OCI-M2 (cell line): ENCODE results near the gene NUDT4.
"Not testable (repeated sequence)": the region's sequence is repeated elsewhere in the genome, so short reads cannot be mapped to it uniquely, and the experiment has no call there.

Experiments used
- DNase-seq: peaks from one replicate; lab custom pipeline; 2025; ENCODE audit not compliant: unreplicated experiment; lab: John Stamatoyannopoulos, UW

NUDT4 gene

DNA sequence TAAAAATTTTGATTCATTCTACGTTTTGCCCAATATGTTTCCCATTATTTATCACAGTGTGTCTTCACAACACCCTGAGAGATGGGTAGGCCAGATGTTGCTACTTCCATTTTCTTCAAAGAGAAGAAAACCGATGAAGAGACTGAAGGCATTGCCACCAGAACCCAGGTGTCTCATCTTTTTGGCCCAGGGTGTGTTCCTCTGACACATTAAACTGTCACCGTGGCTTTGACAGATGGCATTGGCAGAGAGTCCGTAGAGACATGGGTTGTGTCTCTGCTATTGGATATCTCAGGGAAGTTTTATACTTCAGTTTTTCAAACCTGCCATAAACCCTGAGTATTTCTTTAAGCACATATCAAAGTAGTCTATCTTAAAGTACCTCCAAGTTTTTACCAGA is 11.3 kb upstream of the NUDT4 start:
- no peak for DNase-seq

- DNase-seq, result no peak
Measured at GRCh38 chr12:93368766-93369165, 9.0 kb upstream of the NUDT4 start.

DNA sequence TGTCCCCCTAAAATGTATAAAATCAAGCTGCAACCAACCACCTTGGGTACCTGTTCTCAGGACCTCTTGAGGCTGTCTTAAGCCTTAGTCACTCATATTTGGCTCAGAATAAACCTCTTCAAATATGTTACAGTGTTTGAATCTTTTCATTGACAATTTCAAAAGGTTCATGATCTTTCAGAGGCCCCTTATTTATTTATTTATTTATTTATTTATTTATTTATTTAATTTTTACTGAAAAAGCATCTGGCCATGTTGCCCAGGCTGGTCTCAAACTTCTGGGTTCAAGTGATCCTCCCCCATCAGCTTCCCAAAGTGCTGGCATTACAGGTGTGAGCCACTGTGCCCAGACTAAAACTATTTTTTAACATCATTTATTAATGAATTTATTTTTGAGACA is 8.2 kb upstream of the NUDT4 start:
- no peak for DNase-seq

DNA sequence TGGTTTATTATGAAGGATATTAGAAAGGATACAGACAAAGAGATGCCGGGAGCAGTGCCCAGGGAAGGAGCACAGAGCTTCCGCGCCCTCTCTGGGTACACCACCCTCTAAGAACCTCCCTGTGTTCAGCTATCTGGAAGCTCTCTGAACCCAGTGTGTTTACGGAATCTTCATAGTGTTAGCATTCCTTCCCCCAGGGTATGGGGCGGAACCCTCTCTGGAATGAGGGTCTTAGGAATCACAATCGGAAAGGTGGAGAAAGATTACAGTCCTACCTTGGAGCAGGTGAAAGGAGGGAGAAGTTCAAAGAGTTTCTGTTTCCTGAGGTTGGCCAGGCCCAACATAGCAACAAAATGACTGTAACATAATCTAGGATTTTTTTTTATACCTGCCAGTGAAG is 6.8 kb upstream of the NUDT4 start:
- no peak for DNase-seq

GRCh38 chr12:93373961-93374656 is 3.6 kb upstream of the NUDT4 start:
- DNase-seq, result no peak

DNA sequence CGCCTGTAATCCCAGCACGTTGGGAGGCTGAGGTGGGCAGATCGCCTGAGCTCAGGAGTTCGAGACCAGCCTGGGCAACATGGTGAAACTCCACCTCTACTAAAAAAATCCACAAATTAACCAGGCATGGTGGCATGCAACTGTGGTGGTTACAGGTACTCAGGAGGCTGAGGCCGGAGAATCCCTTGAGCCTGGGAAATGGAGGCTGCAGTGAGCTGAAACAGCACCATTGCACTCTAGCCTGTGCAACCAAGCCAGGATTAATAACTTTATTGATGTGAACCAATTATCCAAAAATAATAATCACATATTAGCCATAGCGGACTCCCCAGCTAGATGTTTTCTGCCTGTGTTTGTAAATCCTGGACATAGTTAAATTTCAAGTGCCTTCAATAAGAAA is 1.8 kb upstream of the NUDT4 start:
- DNase-seq, result no peak

DNA sequence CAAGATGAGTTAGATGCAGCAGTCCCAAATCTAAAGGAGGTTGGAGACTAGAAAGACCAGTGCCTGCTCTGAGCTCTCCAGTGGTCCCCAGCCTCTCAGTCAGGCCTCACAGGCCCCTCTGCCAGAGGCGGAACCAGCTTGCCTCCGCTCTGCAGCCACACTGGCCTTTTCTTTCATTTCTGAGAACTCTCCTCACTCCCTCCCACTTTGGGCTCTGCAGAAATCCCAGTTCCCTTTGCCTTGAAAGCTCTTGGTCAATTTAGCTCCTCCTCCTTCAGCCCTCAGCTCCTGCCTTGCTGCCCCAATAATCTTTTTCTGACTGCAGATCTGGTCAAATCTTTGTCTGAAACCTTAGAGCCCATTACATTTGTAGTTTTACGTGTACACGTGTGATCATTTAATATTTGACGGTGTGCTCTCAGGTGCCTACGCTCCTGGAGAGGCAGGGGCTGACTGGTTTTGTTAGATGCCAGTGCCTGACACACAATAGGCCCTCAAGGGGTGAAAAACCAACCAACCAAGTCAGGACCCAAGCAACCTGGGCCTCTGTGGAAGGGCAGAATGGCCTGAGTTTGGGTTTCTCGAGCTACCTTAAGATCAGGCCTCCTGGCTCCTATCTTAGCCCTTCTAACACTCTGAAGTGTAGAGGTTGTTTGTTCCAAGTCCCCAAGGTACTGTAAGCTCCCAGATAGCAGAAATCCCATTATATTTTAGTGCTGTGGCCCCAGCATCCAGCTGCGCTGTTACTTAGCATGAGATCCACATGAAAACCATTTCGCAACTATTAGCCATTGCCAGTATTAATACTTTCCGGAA is 1.1 kb upstream of the NUDT4 start:
- no peak for DNase-seq

DNA sequence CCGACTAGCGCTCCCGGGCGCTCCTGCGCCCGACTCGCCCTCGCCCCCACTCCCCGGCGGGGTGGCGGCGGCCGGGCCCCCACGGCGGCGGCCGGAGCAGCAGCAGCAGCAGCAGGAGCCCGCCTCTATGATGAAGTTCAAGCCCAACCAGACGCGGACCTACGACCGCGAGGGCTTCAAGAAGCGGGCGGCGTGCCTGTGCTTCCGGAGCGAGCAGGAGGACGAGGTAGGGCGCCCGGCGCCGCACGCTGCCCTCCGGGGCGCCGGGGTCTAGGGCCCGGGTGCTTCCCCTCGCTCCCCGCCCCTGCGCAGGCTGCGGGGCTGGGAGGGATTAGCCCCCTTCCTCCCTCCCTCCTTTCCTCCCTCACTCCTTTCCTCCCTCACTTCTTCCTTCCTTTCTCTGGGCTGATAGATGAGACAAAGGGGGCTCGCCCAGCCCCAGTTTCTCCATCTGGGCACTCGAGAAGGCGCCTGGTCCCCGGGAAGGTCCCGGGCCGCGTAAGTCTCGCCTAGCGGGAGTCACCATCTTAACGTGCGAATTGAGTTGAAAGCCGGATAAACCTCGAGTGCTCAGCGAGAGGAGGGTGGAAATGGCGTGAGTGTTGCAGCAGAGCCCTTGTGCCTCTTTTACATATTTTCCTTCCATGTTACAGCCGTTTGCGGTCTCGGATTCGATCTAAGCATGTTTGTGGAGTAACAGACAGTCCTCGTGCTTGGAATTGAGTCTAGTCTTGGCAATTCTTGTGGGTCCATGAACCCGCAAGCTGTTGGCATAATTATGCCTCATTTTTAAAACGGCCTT is 672 bp downstream of the NUDT4 start:
- DNase-seq, result not testable (repeated sequence)

GRCh38 chr12:93378998-93379325 is 1.2 kb downstream of the NUDT4 start:
- DNase-seq, result no peak

- no peak for DNase-seq
Measured at GRCh38 chr12:93379326-93379980, 1.7 kb downstream of the NUDT4 start.

DNA sequence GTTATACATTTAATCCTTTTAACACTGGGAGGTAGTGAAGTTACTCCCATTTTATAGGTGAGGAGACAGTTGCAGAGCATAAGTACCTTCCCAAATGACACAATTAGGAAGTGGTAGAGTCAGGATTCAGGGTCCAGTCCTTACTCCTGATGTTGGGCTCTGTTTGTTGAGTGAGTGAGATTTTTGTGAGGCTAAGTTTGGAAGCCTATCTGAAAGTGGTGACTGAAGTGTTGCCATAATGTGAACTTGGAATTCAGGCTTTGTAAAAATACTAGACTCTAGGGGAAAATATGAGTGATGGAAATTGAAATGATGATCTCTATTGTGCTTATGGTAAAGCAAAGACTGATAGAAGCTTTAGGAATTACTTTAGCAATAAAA is 2.2 kb downstream of the NUDT4 start:
- no peak for DNase-seq

GRCh38 chr12:93380480-93381121 is 2.9 kb downstream of the NUDT4 start:
- no peak for DNase-seq

GRCh38 chr12:93381161-93381975 is 3.6 kb downstream of the NUDT4 start:
- DNase-seq, result no peak

DNA sequence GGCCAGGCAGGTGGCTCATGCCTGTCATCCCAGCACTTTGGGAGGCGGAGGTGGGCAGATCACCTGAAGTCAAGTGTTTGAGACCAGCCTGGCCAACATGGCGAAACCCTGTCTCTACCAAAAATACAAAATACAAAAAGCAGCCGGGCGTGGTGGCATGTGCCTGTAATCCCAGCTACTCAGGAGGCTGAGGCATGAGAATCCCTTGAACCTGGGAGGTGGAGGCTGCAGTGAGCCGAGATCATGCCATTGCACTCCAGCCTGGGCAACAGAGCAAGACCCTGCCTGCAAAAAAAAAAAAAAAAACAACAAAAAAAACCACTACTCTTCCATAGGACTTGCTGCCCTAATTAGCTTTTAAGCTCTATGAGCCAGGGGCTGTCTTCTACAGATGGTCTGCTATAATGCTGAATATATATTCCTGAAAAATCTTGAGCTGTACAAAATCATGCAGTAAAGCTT is 4.3 kb downstream of the NUDT4 start:
- DNase-seq, result not testable (repeated sequence)

- DNase-seq, result no peak
Measured at GRCh38 chr12:93387780-93388179, 10.1 kb downstream of the NUDT4 start.

- DNase-seq, result no peak
Measured at GRCh38 chr12:93390031-93390430, 12.3 kb downstream of the NUDT4 start.

- DNase-seq, result no peak
Measured at GRCh38 chr12:93390549-93391297, 13.0 kb downstream of the NUDT4 start.

DNA sequence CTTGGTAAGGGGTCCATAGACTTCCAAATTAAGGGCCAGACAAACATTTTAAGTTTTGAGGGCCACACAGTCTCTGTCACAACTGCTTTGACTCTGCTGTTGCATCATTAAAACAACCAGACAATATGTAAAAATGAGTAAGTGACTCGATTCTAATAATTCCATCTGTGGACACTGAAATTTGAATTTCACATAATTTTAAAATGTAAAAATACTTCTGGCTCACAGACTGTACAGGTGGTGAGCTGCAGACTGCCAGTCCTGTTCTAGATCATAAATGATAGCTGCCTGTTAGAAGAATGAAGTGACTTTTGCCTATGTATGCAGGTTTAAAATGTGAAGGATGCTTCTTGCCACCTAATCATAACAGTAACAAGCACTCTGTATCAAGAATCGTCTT is 15.7 kb downstream of the NUDT4 start:
- DNase-seq, result no peak

GRCh38 chr12:93397412-93397811 is 19.7 kb downstream of the NUDT4 start:
- DNase-seq, result no peak
